GM21390 (cell line): ENCODE measurements around the gene PDHX.

Experiments
- ATAC-seq: cut with Tn5 transposase; IDR thresholded peaks from one replicate; pipeline ENCODE4 v1.9.1; 2021; ENCODE audit not compliant: unreplicated experiment

The PDHX gene

GRCh38 chr11:35042913-35043312 is 126.5 kb downstream of the PDHX start:
- ATAC-seq, result no peak

GRCh38 chr11:35043936-35044335 is 127.5 kb downstream of the PDHX start:
- ATAC-seq, result no peak

GRCh38 chr11:35045236-35045820 is 128.9 kb downstream of the PDHX start:
- ATAC-seq, result no peak
